C4-2B (cell line): ENCODE results near the gene PRELID1.

Experiments
- CTCF ChIP-seq: fragments of 450-650 bp; conservative IDR thresholded peaks from 2 replicates; pipeline ENCODE4 v1.5.1; 2017; ENCODE audit warnings: mild to moderate bottlenecking
- ZFX ChIP-seq: fragments of 450-650 bp; IDR thresholded peaks from 2 replicates; pipeline ENCODE4 v1.6.1; 2017

DNA sequence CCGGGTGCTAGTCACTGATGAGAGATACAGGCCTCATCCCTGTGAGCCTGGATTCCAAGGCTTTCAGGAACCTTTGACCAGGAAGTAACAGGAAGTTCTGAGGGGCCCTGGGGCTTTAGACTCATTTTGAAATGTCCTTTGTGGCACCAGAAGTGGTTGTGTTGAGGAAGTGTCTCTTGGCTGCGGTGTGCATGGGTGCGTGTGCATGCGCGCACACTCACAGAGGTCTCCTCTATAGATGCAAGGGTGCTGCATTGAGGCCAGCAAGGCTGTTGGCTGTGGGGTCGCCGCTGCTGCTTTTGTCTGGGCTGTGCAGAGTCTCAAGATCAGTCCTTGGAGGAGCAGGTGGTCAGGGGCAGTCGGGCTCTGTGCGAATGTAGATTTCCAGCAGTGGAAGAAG is 7.7 kb upstream of the PRELID1 start:
- TF ChIP-seq CTCF (no peak), ZFX (no peak)
